GM21367 (cell line): ENCODE results near the gene ANKMY1.

ENCODE experiments used
- ATAC-seq: cut with Tn5 transposase; IDR thresholded peaks from one replicate; pipeline ENCODE4 v1.9.1; 2021; ENCODE audit not compliant: unreplicated experiment

Gene ANKMY1

GRCh38 chr2:240581811-240582210 is 24.0 kb upstream of the ANKMY1 start:
- no peak for ATAC-seq

DNA sequence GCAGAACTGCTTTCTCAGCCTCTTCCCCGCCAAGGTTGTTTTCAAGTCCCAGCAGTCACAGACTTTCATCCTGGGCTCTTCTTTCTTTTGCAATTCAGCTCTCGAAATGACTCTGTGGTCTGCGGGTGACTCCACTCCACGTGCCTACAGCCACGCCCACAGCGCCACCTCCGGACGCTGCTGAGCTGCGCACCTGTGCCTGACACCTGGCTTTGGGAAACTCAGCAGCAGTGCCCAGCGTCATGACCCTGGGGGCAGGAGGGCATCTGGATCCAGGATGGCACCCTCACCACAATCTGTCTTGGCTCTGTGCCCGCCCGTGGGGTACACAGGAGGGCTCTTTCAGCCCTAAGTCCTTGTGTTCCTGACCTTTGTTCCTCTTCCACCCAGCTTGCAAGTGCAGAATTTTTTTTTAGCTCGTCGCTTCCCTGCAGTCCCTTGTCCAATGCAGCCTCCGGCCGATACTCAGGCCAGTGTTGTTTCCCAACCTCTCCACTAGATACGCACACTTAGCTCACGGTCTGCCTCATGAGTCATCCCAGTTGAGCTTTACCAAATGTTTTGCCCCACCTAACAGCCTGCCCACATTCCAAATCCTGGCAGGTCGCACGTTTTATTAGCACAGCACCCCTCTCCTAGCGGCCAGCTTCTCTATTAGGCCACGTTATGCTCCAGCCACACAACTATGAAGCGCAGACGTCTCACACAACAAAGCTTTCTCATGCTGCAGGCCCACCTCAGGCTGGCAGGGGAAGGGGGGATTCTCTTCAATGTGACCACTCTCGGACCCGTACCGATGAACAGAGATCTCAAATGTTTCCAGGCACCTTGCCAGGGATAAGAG is 22.2 kb upstream of the ANKMY1 start:
- no peak for ATAC-seq

- ATAC-seq, result no peak
Observed at GRCh38 chr2:240579071-240579762, 21.4 kb upstream of the ANKMY1 start.

DNA sequence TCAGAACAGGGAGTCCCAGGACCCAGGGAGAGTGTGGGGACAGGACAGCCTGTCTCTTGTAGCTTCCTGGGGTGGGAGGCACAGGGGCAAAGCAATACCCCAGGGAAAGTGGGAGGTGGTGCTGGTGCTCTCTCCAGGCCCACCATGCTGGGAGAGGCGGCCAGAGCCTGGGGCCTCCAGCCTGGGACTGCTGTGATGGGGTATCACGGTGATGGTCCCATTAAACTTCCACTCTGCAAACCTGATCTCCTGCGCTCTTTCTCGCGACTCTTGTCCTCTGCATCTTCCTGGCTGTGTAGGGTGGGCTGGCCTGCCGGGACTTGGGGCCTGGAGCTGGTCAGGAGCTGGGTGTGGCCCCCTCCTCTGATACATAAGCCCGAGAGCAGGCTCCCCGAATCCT is 20.7 kb upstream of the ANKMY1 start:
- no peak for ATAC-seq

- ATAC-seq, result no peak
Observed at GRCh38 chr2:240578110-240578450, 20.3 kb upstream of the ANKMY1 start.

DNA sequence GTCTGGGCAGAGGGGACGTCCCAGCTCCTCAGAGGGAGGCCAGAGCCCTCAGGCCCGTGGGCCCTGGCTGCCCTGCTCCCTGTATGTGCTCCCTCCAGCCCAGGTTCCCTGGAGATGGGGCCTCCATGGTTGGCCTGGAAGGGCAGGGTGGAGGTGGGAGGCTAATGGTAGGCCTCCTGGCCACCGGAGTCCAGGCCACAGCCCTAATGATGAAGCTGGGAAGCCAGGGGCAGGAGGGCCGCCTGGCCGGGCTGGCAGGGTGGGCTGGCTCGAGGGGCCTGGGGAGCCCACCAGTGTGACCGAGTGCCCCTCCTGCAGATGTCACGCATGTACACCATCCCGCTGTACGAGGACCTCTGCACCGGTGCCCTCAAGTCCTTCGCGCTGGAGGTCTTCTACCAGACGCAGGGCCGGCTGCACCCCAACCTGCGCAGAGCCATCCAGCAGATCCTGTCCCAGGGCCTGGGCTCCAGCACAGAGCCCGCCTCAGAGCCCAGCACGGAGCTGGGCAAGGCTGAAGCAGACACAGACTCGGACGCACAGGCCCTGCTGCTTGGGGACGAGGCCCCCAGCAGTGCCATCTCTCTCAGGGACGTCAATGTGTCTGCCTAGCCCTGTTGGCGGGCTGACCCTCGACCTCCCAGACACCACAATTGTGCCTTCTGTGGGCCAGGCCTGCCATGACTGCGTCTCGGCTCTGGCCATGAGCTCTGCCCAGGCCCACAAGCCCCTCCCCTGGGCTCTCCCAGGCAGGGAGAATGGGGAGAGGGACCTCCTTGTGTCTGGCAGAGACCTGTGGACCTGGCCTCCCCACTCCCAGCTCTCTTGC is 19.7 kb upstream of the ANKMY1 start:
- ATAC-seq, result no peak

- no peak for ATAC-seq
Observed at GRCh38 chr2:240576436-240577205, 18.8 kb upstream of the ANKMY1 start.

DNA sequence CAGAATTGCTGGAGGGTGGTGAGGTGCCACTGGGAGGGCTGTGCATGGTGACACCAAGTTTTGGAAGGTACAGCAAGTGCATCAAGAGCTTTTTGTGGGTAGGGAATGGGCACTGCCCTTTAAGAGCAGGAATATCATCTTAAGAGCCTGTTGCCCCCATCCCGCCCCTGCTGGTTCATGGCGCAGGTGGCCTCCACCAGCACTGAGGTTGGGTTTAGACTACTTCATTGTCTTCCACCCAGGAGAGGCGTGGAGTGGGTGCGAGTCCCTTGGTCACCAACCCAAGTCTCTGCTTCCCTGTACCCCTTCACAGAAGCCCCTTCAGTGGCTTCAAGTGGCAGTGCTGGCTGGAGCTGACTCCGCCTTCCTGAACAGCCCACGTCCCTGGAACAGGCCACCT is 18.2 kb upstream of the ANKMY1 start:
- ATAC-seq, result no peak

DNA sequence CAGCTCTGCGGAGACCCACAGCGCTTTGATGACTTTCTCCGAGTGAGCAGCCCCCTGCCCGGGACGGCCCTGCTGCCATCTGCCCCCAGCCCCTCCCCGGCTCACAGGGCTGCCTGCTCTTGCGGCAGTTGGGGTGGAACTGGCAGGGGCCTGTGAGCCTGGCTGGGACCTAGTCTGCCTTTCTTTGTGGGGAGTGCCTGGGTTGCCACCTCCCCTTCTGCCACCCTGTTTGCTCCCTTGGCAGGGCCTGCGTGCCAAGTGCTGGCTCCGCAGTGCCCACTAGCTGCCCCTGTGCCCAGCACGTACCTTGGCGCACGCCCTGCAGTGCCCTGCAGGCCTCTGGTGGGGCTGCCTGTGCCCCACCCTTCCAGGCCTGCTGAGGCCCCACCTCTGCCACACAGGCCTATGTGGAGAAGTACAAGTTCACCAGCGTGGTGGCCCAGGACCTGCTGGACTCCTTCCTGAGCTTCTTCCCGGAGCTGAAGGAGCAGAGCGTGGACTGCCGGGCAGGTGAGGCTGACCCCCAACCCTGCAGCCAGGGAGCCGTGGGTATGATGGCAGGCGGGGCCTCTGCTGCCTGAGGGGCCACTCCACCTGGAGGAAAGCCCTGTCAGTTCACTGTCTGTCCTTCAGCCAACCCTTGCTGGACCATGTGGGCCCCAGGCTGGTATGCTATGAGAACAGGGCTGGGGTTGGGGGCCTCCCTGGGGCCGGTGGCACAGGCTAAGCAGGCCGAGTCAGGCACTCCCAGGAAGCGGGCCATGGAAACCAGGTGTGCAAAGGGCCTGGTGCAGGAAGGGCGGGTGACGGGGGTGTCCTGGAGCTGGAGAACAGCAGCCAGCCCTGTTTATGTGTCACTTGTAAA is 17.5 kb upstream of the ANKMY1 start:
- ATAC-seq, result no peak

- ATAC-seq, result no peak
Observed at GRCh38 chr2:240574386-240575100, 16.8 kb upstream of the ANKMY1 start.

DNA sequence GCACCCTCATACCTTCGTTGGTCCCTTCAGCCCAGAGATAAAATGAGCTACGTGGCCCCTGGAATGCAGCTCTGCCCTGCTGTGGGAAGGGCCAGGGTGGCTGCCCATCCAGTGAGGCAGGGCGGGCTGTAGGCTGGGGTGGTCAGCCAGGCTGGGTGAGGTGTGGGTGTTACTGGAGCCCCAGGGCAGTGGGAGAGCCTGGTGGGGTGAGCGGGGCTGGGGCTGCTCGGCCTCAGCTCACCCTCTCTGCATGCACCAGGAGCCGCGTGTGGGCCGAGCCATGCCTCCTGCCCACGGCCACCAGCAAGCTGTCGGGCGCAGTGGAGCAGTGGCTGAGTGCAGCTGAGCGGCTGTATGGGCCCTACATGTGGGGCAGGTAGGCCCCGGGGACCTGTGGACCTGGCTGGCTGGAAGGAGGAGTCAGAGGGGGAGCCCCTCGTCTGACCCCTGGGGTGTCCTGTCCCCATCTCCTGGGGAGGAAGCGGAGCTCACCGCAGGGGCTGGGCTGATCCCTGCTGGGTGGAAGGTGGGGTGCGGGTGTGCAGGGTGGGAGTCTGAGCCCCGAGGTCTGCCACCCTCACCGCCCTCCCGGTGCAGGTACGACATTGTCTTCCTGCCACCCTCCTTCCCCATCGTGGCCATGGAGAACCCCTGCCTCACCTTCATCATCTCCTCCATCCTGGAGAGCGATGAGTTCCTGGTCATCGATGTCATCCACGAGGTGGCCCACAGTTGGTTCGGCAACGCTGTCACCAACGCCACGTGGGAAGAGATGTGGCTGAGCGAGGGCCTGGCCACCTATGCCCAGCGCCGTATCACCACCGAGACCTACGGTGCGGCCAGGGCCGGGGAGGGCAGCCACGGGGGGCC is 16.0 kb upstream of the ANKMY1 start:
- ATAC-seq, result no peak

GRCh38 chr2:240573071-240573515 is 15.3 kb upstream of the ANKMY1 start:
- no peak for ATAC-seq

DNA sequence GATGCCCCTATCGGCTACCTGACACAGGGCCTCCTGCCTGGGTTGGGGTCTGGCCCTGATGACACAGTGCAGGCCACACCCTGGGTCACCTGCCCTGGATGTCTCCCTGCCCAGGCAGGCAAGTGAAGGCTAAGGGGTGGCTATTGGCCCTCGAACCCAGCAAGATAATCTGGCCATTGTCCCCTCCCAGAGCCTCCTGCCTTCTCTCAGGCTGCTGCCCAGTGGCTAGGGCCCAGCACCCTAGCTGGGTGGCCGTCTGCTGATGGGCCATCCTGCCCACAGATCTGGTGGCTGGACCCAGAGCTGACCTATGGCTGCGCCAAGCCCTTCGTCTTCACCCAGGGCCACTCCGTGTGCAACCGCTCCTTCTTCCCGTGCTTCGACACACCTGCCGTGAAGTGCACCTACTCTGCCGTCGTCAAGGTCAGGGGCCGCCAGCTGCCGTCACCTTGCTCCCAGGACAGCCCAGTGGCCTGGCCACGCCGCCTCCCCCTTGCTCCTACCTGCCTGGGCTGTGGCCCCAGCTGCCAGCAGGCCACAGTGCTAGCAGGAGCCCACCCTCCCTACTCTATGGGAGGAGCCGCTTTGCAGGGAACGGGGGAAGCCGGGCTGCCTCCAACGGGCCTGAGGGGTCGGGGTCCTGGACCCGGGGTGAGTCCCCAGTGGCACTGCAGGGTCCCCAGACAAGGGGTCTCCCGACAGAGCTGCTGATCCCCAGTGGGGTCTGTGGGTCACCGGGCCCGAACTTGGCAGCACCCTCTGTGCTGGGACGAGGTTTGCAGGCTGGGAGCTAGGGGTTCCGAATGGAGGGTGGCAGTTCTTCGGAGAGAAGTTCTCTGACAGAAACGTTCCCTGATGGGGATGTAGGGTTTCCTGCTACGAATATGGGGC is 14.6 kb upstream of the ANKMY1 start:
- no peak for ATAC-seq

- ATAC-seq, result no peak
Observed at GRCh38 chr2:240571314-240571973, 13.7 kb upstream of the ANKMY1 start.

DNA sequence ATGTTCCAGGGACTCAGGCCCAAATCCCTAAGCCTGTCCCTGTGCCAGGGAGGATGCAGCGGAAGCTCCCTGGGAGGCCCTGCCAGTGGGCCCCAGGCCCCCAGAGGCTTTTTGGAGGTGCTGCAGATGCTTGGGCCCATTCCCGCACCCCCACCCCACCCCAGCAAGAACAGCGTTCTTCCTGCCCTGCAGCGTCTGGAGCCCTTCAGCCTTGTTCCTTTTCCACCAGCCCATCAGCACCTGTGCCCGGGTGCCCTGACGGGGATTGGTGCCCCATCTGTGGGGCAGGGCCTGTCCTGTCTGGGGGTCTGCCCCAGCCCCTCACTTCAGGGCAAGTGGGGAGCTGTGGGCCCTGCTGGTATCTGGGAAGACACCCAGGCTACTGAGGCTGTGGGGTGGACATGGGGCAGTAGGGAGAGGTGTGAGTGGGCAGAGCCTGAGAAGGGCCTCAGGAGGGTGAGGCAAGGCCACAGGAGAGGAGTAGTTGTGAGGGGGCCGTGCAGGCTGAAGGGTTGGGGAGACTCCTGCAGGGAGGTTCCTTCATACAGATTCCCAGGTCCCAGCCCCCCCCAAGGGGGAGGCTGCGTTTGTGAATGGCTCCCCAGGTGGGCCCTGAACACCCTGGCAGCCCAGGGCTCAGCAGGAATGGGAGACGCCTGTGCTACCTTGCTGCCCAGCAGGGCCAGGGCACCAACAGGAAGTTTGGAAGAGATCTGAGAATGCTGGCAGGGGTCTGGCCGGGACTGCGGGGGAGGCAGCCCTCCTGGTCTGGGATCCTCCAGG is 12.9 kb upstream of the ANKMY1 start:
- no peak for ATAC-seq

- ATAC-seq, result no peak
Observed at GRCh38 chr2:240569998-240570530, 12.3 kb upstream of the ANKMY1 start.
